ENCODE data around the gene APEH. TPM values are rescaled to one million over a fixed set of nuclear protein-coding genes. Genes with fewer than 3 reads are reported as not detected.
"Not testable (repeated sequence)": the region's sequence is repeated elsewhere in the genome, so short reads cannot be mapped to it uniquely, and the experiment has no call there.

The APEH gene
- total and polyA plus RNA-seq, 2 of the 13 experiments (the other 11 are each of a cell fraction or from before 2014, with no cell fraction given): 116 to 130 TPM

DNA sequence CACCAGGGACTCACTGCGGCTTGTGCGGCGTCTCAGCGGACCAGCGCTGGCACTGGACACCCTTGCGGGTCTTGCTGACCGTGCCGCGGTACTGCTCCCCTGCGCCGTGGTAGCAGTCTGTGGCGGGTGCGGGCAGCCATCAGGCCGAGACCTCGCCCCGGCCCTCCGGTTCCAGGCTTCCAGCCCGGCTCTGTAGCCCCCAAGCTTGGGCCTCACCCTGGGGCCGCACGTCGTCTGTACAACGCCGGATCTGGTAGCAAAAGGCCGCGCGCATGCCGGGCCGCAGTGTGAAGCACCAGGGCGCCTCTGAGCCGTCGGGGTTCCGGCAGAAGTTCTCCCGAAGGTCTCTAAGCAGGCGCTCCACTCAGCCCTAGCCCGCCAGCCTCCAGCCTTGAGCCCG is 11.7 kb downstream of the APEH start:
- POLR2A ChIA-PET; DNase-seq (ENCODE audit: low spot score); H2AFZ ChIP-seq (ENCODE audit: low read length); ATAC-seq; H3K9ac ChIP-seq (ENCODE audit: insufficient read depth, low read depth, low read length); H3K27ac ChIP-seq (ENCODE audit: extremely low read length, insufficient read depth, low read length); H3K27me3 ChIP-seq (ENCODE audit: control insufficient read depth in 1 of 2, insufficient read depth in 2 of 2, low read length in 2 of 2); CTCF ChIA-PET (ENCODE audit: low intra/inter-chr PET ratio, low total read pairs); FAIRE-seq; in situ Hi-C loops (cut with HindIII; ENCODE audit: extremely low pct_ligation_motif_present, low pct_unique_long_range_greater_than_20kb); intact Hi-C loops (cut with micrococcal nuclease; ENCODE audit: unreplicated experiment); H3K9me3 ChIP-seq (ENCODE audit: low read length); H3K4me2 ChIP-seq (ENCODE audit: low read depth, low read length); H3K4me3 ChIP-seq (replicated peaks in 1 of 3; ENCODE audit: insufficient read depth in 1 of 3, low read depth in 2 of 3, low read length in 3 of 3); H4K20me1 ChIP-seq (ENCODE audit: insufficient read depth, low read length): not testable (repeated sequence)
- 100% methylated on average over 2 of the region's 36 CpGs for WGBS (ENCODE audit: low lambda C conversion rate)
- peaks cover 44% of the 10 kb centered on the region for H3K4me1 ChIP-seq (ENCODE audit: insufficient read depth, low read length)
- peaks cover 27% of the 10 kb centered on the region for H3K79me2 ChIP-seq (ENCODE audit: insufficient read depth, low read length)
- BruUV-seq (replicated peaks): TSS peak; percentile 48
- H3K36me3 ChIP-seq (replicated peaks in 1 of 2; ENCODE audit: control insufficient read depth in 1 of 2, insufficient read depth in 2 of 2, low read length in 2 of 2): peaks cover 16 to 30% of the 10 kb centered on the region in 2 experiments
- TF ChIP-seq, protein P1, sequence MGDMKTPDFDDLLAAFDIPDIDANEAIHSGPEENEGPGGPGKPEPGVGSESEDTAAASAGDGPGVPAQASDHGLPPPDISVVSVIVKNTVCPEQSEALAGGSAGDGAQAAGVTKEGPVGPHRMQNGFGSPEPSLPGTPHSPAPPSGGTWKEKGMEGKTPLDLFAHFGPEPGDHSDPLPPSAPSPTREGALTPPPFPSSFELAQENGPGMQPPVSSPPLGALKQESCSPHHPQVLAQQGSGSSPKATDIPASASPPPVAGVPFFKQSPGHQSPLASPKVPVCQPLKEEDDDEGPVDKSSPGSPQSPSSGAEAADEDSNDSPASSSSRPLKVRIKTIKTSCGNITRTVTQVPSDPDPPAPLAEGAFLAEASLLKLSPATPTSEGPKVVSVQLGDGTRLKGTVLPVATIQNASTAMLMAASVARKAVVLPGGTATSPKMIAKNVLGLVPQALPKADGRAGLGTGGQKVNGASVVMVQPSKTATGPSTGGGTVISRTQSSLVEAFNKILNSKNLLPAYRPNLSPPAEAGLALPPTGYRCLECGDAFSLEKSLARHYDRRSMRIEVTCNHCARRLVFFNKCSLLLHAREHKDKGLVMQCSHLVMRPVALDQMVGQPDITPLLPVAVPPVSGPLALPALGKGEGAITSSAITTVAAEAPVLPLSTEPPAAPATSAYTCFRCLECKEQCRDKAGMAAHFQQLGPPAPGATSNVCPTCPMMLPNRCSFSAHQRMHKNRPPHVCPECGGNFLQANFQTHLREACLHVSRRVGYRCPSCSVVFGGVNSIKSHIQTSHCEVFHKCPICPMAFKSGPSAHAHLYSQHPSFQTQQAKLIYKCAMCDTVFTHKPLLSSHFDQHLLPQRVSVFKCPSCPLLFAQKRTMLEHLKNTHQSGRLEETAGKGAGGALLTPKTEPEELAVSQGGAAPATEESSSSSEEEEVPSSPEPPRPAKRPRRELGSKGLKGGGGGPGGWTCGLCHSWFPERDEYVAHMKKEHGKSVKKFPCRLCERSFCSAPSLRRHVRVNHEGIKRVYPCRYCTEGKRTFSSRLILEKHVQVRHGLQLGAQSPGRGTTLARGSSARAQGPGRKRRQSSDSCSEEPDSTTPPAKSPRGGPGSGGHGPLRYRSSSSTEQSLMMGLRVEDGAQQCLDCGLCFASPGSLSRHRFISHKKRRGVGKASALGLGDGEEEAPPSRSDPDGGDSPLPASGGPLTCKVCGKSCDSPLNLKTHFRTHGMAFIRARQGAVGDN (CRISPR knock-in tag; IDR thresholded peaks at IDR 0.05): peak; percentile 27; the same call in 1 of the 2 replicates
- peak; percentile 62 for TF ChIP-seq RBFOX2 (IDR thresholded peaks at IDR 0.05; ENCODE audit: low read depth, low read length)
- peak; percentile 70 for TF ChIP-seq AGO2 (optimal IDR thresholded peaks at IDR 0.05; ENCODE audit: low read depth, low read length)
- TF ChIP-seq AGO1 (IDR thresholded peaks at IDR 0.05; ENCODE audit: low read depth, low read length, poor library complexity, severe bottlenecking): peak; percentile 10
